Measurements from ENCODE around the gene PCSK6. TPM values are rescaled to one million over a fixed set of nuclear protein-coding genes. Genes with fewer than 3 reads are reported as not detected.

PCSK6 gene
- total RNA-seq, 1 experiment from 2014 or later, result 2.9 TPM

- Mint-ChIP-seq H3K27ac (peak overlapping the region; percentile 7; the same call in 1 of the 2 replicates), H3K9me3 (no peaks in the 10 kb centered on the region), H3K4me3 (no peak overlapping the region), H3K4me1 (peaks cover 58% of the 10 kb centered on the region), H3K36me3 (0 out of 2 replicates have a peak, but pooled peaks cover 3% of the 10 kb centered on the region), H3K27me3 (ENCODE audit: low read depth) (no peaks in the 10 kb centered on the region)
- CTCF ChIA-PET, result interaction anchor here (0.6 to 8.1 kb wide), 7 partner anchors 10 to 340 kb away, joined by 3 to 128 read pairs (median 3); no protein-coding TSS in a partner anchor
- POLR2A ChIA-PET, result interaction anchor here (0.5 kb wide), 1 partner anchor 18 kb away, joined by 3 read pairs; no protein-coding TSS in a partner anchor
- no peak for DNase-seq (ENCODE audit: low spot score)
- 0 out of 2 replicates have a peak, but pooled peaks have one; percentile 3 for ATAC-seq
- TF ChIP-seq TP53 (CRISPR knock-in tag; IDR thresholded peaks at IDR 0.05) (no peak), SMAD3 (CRISPR knock-in tag; IDR thresholded peaks at IDR 0.05; ENCODE audit: borderline replicate concordance) (no peak), ZNF121 (CRISPR knock-in tag; IDR thresholded peaks at IDR 0.05) (peak; percentile 88), CREM (CRISPR knock-in tag; IDR thresholded peaks at IDR 0.05) (no peak), GRHL2 (CRISPR knock-in tag; IDR thresholded peaks at IDR 0.05; ENCODE audit: insufficient replicate concordance, severe bottlenecking) (no peak), ELF4 (CRISPR knock-in tag; IDR thresholded peaks at IDR 0.05; ENCODE audit: low read depth) (no peak), RORB (CRISPR knock-in tag; IDR thresholded peaks at IDR 0.05) (no peak)
Observed at GRCh38 chr15:101254157-101255050, 235.1 kb downstream of the PCSK6 start.

Other genes starting within 250 kb of the PCSK6 start
- gene CHSY1, start 237.7 kb downstream of the PCSK6 start, total RNA-seq (2021), result 56.3 to 59.1 TPM (median 57.4 TPM) in 3 replicates
- gene SELENOS, start 212.2 kb downstream of the PCSK6 start, total RNA-seq (2021), result 38.2 to 43.8 TPM (median 39.3 TPM) in 3 replicates
- gene SNRPA1, start 194.5 kb downstream of the PCSK6 start, total RNA-seq (2021), result 144 to 170 TPM (median 151 TPM) in 3 replicates
- gene TM2D3, start 162.7 kb upstream of the PCSK6 start, total RNA-seq (2021), result 22.4 to 23.5 TPM (median 23.1 TPM) in 3 replicates
- gene TARS3, start 234.8 kb upstream of the PCSK6 start, total RNA-seq (2021), result 9.5 to 10.6 TPM (median 10.4 TPM) in 3 replicates